Stimulated activated CD4-positive, alpha-beta T cell treated with anti-CD3 and anti-CD28 coated beads, TNF-alpha, amount 100 ng/mL, for 48 hours (primary cell): ENCODE results near the gene CHRM1.
"Not testable (repeated sequence)": the region's sequence is repeated elsewhere in the genome, so short reads cannot be mapped to it uniquely, and the experiment has no call there.

Source experiments
- DNase-seq, 3 donors: peaks; one replicate each; pipeline ENCODE4 v3.0.0-alpha.2; 2020; ENCODE audit warnings: low read depth in 3 of 3

The CHRM1 gene, protein sequence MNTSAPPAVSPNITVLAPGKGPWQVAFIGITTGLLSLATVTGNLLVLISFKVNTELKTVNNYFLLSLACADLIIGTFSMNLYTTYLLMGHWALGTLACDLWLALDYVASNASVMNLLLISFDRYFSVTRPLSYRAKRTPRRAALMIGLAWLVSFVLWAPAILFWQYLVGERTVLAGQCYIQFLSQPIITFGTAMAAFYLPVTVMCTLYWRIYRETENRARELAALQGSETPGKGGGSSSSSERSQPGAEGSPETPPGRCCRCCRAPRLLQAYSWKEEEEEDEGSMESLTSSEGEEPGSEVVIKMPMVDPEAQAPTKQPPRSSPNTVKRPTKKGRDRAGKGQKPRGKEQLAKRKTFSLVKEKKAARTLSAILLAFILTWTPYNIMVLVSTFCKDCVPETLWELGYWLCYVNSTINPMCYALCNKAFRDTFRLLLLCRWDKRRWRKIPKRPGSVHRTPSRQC

DNA sequence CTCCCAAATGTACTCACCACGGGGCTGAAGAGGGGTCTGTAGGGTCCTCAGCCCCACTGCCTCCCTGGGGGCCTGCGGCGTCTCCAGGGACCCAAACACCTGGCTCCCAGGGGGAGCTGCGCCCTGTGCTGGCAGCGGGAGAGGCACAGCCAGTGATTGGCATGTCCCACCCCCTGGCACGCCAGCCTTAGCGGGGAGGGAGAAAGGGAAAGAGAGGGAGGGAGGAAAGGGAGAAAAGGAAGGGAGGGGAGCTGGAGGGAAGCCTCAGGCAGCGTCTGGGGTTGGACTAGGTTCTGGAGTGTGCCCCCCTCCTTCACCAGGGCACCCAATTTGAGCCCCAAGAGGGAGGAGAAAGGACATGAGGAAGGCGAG lies at the start of gene CHRM1:
TSS of gene CHRM1 (minus strand) at position 163 of the 372 bp plus-strand sequence. CDS start 10,263 bp downstream, outside the sequence.
- DNase-seq: no peak

DNA sequence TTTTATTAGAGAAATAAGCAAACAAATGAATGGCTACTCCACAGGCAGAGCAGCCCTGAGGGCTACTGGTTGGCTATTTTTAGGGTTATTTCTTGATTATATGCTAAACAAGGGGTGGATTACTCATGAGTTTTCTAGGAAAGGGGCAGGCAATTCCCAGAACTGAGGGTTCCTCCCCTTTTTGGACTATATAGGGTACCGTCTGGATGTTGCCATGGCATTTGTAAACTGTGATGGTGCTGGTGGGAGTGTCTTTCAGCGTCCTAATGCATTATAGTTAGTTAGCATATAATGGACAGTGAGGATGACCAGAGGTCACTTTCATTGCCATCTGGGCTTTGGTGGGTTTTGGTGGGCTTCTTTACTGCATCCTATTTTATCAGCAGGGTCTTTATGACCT lies 44.4 kb upstream of the CHRM1 start:
- DNase-seq: no peak

- DNase-seq: no peak
These were observed 41.2 kb upstream of the CHRM1 start for GRCh38 chr11:62962391-62962790.

- no peak for DNase-seq
These were observed 39.9 kb upstream of the CHRM1 start for GRCh38 chr11:62961017-62961570.

DNA sequence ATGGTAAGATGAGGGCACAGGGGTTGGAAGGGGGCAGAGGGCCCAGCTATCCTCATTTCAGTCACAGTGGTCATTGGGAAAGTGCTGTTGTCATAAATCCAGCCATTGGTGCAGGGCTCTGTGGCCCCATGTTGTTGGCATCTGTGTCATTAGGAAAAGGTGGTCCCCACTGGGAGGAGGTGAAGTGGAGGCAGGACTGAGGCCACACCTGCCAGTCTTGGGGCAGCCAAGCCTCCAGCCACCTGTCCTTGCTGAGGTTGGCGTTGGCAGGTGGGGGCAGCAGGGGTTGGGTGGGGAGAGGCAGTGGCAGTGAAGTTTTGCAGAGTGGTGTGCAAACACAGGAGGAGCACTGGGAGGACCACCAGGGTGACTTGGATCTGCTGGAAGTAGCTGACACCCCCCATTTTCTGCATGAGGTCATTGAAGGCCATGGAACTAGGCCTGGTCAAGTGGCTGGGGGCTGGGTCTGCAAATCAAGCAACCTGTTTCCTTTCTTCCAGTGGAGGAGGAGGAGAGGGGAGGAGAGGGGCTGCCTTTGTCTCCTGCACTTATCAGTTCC lies 38.3 kb upstream of the CHRM1 start:
- DNase-seq: no peak

- DNase-seq: no peak
These were observed 37.6 kb upstream of the CHRM1 start for GRCh38 chr11:62958547-62959421.

DNA sequence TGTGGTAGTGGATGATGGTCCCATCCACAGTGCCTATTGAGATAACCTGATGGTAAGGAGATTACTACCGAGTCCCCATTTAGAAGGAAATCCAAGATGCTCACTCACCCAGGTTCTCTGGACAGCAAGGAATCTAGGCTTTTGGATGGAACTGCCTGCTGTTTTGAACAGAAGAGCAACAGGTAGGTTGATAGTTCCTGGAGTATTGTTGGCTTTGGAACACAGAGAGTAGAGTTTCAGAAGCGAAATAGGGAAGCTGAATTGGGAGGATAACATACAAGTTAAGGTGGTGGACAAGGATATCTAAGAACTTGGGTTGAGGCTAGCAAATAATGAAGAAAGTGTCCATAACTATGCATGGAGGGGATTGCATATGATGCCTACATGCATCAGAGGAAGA lies 36.0 kb upstream of the CHRM1 start:
- DNase-seq: no peak

GRCh38 chr11:62954478-62954877 lies 33.3 kb upstream of the CHRM1 start:
- DNase-seq: no peak

DNA sequence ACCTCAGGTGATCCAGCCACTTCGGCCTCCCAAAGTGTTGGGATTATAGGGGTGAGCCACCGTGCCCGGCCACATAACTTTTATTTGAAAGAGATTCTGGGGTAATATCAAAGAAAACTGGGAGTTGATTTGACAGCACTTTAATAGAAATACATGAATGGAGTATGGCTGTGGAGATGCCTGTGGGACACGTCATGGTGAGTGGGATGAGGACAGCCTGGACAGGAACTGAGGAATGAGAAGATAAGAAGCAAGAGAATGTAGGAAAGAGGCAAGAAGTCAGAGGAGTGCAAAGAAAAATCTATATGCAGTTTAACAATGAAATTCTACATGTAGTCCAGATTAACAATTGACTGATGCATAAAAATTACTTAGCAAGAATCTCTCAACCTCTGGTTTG lies 32.6 kb upstream of the CHRM1 start:
- no peak for DNase-seq

- DNase-seq: no peak
These were observed 27.7 kb upstream of the CHRM1 start for GRCh38 chr11:62948765-62949320.

- not testable (repeated sequence) for DNase-seq
These were observed 24.4 kb upstream of the CHRM1 start for GRCh38 chr11:62945538-62945937.

- DNase-seq: not testable (repeated sequence)
These were observed 16.4 kb upstream of the CHRM1 start for GRCh38 chr11:62937528-62937927.

GRCh38 chr11:62934496-62934785 lies 13.3 kb upstream of the CHRM1 start:
- no peak for DNase-seq

GRCh38 chr11:62933750-62934495 lies 12.8 kb upstream of the CHRM1 start:
- no peak for DNase-seq

DNA sequence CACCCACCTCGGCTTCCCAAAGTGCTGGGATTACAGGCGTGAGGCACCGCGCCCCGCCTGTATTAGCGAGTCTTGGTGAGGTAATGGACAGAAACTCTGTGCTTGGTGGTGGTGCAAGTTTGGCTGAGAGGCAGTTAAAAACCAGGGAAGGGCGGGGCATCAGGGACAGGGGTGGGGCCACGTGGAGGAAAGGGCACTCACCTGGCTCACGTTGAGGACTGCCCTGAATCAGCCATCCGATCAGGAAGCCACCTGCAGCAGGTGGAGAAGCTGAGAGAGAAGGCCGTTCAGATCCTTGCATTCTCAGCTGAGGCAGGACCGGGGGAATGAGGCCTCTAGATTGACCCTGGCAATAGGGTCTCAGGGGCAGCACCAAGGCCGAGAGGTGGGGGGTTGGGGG lies 12.1 kb upstream of the CHRM1 start:
- DNase-seq: no peak

DNA sequence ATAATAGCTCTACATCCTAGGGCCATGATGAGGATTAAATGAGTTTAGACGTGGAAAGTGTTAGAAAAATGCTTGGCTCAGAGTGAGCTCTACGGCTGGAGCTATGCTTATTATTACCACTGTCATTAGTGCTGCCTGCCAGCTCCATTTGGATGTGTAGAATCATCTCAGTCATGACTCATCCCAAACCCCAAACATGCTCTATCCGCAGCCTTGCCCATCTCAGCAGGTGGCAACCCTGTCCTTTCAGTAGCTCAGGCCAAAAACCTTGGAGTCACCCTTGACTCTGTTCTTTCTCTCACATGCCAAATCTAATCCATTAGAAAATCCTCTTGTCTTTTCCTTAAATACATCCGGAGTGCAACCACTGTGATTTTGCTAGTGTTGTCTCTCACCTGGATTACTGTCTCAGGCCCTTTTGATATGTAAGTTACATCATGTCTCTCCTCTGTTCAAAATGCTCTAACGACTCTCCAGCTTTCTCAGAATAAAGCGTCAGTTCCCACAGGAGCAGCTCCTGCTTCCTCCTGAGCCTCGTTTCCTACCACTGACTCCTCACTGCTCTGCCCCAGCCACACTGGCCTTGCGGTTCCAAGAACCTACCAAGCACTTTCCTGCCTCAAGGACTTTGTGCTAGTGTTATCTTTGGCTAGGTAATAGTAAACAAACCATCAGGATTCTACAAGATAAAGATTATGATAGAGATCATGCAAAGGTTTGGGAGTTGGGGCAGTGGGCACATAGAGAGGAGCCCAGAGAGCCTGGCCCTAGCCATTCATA lies 10.5 kb upstream of the CHRM1 start:
- DNase-seq: no peak

DNA sequence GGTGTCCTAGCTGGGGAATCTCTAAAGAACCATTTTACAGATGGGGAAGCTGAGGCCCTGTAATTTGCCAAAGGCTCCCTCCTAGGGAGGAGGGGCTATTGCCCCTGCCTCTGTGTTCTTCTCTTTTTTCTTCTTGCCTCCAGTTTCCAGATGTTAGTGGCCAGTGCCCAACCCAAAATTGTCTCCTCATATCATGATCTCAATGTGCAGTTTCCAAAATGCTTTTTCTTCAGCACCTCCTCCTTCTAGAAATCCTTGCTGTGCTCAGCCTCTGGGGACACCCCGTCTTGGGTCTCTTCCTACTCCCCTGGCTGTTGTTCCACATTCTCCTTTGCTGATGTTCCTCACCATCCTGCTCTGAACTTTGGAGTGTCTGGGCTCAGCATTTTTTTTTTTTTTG lies 9.5 kb upstream of the CHRM1 start:
- no peak for DNase-seq

- DNase-seq: no peak
These were observed 9.0 kb upstream of the CHRM1 start for GRCh38 chr11:62930157-62930556.

GRCh38 chr11:62928011-62928410 lies 6.8 kb upstream of the CHRM1 start:
- no peak for DNase-seq

DNA sequence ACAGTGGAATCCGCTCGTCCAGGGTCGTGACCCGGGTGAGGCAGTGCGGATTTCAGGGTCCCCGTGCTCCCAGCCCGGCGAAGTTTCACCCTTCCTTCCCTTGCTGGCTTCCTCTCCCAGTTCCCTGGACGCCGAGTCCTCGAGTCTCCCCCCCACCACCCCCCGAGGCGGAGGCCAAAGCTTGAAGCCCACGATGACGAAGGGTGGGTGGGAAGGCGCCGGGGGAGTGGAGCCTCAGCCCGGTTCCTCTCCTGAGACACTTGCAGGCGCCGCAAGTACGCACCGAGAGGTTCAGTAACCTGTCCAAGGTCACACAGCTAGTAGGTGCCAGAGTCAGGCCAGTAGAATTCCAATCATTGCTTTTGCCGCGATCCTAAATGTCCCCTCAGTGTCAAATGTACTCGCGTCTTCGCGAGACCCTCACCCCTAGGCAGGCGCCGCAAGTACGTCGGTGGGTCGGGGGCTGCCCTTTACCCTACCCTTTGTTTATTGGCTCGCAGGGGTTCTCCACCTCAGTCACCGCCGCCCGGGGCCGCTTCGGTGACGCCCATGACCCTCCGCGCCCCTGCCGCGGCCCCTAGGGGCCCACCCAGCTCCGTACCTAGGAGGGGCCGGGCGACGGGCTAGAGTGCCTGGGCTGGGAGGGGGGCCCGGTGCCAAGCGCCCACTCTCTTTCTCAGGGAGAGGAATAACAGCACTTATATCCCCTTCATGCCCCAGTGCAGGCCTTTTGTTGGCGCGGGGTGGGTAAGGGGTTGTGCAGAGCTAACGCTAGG lies 5.7 kb upstream of the CHRM1 start:
- no peak for DNase-seq
